AML-193 (cell line): ENCODE data around the gene ADSS1.

Experiments used
- DNase-seq, 2 experiments: peaks; one replicate each; lab custom pipeline; 2025; lab: John Stamatoyannopoulos, UW

ADSS1 gene

GRCh38 chr14:104795781-104796686 is 72.0 kb downstream of the ADSS1 start:
- DNase-seq: peak in 1 of 2 experiments; percentile 24

GRCh38 chr14:104796687-104797081 is 72.7 kb downstream of the ADSS1 start:
- no peak for DNase-seq
